GM18517 (cell line): Measurements from ENCODE around the gene RHOBTB3.

Source experiments
- ATAC-seq: cut with Tn5 transposase; IDR thresholded peaks from one replicate; pipeline ENCODE4 v1.9.1; 2021; ENCODE audit warnings: mild to moderate bottlenecking, moderate library complexity; ENCODE audit not compliant: unreplicated experiment

RHOBTB3 gene

DNA sequence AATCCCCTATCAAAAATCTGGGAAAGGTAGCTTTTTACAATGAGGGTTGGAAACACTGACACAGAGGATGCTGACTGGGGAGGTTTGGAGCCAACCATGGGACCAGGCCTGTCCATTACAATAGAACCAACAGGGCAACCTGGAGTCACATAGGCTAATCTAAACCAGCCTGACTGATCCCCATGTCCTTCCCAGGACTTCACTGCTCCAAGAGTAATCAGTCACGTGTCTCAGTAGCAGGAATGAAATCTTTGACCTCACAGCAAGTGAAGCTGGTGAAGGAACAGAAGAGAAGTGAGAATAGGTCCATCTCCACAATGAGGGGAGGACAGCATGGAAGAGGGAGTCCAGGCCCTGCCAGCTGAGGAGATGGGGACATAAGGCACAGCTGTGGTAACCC, 107.4 kb downstream of the RHOBTB3 start:
- ATAC-seq, result no peak

DNA sequence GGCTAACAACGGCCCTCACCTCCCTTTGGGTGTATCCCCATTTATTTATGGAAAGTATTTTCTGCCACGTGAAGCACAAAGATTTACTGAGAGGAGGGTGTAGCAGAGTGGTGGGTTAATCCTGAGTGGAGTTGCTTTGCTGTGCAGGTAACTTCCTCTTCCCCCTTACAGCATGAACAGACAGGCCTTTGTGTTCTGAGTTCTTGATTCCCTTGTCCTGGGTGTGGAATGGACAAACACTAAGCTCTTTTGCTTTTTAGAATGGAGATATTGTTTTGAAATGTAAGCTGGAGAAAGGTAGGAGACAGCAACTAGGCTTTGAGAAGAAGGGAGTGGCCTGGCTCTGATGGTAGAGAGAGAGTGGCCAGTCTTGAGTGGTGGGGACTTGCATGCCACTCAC, 108.5 kb downstream of the RHOBTB3 start:
- ATAC-seq, result no peak

DNA sequence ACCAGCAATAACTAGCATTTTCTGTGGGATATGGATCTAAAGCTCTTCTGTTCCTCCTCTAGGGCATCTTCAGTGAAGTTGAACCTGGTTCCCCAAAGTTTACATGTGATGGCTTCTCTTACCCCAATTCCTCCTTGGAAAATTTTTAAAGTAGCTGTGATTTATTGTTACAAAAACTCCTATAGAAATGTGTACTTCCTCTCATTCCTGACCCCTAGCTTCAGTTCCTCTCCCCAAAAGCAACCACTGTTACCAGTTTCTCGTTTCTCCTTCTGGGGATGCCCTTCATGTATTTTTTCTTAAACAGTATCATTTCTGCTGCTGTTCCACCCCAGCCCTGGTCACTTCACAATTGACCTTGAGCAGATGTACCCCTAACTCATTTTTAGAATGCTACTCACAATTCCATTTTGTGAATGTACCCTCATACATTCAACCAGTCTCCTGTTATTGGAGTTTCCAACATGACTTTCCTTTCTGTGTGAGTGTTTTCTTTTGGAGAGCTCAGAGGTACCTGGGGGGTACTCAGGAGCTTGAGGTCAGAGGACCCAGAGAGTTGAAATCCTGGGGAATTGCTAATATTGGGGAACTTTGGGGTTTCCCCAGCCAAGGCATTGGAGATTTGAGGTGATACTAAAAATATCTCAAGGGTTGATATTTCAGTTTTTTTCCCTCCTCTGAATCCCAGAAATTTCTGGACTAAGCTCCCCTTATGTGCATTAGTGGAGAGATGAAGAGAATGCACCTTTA, 110.0 kb downstream of the RHOBTB3 start:
- ATAC-seq, result no peak

DNA sequence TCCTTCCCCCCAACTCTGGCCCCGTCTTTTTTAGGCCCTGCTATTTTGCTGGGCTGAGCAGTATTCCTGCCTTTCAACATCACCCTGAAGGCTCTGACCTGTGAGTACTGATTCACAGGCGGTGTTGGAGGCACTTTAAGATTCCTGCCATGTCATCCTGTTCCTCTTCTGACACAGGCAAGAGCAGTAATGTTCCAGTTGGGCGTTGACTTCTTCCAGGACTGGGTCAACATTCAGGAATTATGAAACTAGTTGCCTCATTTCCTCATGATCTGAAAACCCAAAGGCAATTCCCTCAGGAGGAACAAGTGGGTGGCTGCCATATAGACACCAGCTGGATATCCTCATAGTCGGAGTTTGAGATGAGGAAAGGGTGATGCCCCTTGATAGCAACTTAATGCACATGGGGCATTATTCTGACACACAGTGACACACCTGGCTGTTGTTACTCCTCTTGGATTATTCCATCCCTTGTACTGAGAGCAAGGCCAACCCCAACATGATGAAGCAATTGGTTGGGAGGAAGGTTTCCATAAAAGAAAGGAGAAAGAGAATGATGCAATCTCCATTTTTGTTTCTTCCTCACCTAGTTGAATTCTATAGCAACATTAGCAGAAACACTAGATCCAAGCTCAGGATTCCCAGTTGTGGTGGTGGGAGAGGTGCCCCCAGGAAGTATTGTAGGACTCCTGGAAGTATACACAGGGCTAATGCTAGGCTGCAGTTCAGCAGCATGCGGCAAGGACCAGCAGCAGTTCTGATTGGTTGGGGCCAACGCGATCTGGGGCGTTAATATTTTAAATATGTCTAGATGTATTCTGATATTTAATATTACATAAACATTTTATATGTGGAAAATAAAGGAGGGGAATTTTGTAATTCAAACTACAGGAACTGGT, 111.0 kb downstream of the RHOBTB3 start:
- ATAC-seq, result no peak

DNA sequence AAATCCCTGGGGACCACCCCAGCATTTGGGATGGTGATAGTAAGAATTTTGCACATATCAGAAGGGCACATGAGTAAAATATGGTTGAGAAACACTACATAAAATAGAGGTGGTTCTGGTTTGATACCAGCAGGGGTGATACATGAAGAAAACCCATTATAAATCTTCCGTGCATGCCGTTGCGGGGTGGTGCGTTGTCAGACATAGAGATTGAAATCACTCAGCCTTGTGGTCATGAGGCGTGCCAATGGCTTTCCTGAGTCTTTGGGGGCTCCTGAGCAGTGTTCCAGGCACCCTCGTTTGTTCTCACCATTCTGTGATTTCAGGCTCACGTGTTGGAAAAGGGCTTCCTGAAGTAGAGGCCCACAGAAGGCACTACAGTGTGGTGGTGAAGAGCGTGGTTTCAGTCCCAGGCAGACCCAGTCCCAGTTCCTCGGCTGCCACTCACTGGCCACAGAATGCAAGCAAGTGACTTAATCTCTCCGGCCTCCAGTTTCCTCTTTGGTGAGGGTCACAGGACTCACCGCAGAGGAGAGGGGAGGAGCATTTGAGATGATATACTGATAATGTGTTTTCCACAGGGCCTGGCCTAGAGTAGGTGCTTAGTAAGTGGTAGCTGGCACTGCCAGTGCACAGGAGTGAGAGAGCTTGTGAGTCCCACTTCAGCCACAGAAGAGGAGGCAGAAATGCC, 111.9 kb downstream of the RHOBTB3 start:
- peak; percentile 85 for ATAC-seq

DNA sequence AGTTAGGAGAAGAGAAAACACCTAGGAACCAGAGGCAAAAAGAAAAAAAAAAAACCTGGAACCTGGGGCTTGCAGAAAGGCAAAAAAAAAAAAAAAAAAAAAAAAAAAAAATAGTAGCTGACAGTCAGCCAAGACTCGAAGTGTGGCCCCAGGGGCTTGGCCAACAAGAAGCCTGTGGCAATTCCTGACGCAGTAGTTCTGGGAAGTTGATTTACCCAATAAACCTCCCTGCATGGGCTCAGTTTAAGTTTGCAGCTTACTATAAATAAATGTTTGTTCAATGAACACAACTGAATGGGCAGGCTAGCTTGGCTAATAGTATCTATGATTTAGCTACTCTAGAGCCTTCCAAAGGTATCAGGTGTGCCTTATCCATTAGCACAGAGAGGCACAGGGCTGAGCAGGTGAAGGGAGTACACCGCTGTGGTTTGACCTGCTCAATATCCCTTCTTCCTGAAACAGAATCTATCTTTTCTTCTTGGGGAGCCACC, 112.6 kb downstream of the RHOBTB3 start:
- ATAC-seq, result no peak

DNA sequence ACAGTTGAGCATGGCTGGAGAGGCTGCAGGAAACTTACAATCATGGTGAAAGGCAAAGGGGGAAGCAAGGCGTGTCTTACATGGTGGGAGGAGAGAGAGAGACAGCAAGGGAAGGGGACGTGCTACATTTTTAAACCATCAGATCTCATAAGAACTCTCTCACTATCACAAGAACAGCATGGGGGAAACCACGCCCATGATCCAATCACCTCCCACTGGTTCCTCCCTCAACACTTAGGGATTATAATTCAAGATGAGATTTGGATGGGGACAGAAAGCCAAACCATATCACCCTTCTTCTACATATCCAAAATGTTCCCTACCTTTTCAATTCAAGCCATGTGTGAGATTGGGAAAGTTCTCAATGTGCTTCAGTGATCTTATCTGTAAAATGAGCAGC, 114.3 kb downstream of the RHOBTB3 start:
- ATAC-seq, result no peak
